WI38 (cell line): ENCODE measurements around the gene ZFYVE9.

Experiments
- H3K4me3 ChIP-seq: 2 replicates; pipeline ENCODE4 v1.5.1; 2011; ENCODE audit warnings: low read depth, mild to moderate bottlenecking, control low read depth, low read length
- CTCF ChIP-seq: IDR thresholded peaks from 2 replicates; pipeline ENCODE4 v1.5.1; 2012; ENCODE audit warnings: low read depth, mild to moderate bottlenecking, control low read depth, low read length

The ZFYVE9 gene

DNA sequence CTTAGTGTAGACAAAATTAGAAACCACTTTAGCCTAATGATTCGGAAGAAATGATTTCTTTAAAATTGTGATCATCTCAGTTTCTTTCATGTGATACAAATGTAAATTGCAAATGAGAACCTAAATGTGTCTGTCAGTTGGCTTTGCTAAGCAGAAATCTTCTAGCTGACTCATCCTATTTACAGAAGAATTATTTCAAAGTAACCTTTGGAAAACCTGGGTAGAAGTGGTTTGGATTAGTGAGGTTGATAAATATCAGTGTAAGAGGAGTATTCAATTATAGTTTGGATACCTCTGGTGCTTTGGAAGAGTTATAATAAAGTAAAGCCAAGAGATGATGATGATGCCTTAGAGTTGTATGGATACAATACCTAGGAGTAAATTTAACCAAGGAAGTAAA is 186.7 kb downstream of the ZFYVE9 start:
- TF ChIP-seq CTCF, result no peak
- H3K4me3 ChIP-seq, result no peak overlapping the region

- no peak for TF ChIP-seq CTCF
- H3K4me3 ChIP-seq, result no peak overlapping the region
Measured at GRCh38 chr1:52332411-52332810, 190.5 kb downstream of the ZFYVE9 start.

DNA sequence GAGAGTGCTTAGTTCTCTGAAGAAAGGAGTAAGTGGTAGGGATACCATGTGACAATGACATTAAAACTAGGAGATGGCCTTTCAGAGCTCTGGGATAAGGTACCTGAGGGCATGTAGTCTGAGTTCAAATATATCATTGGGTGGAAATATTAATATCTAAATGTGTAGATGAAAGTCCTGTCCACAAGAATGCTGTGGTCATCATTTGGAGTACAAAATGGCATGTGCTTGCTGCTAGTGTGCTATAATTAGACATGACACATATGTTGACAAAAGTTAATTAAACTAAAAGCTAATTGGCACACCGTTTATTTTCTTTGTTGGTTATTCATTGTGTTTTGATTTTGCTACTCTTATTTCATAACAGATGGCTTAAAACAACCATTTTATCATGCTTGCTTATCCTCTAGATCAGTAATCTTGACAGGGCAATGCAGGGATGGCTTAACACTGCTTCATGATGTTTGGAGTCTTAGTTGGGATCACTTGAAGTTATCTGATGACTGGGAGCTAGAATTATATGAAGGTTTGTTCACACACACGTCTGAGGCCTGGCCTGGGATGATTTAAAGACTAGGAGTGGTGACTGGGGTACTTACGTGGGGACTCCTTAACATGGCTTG is 193.1 kb downstream of the ZFYVE9 start:
- TF ChIP-seq CTCF, result no peak

DNA sequence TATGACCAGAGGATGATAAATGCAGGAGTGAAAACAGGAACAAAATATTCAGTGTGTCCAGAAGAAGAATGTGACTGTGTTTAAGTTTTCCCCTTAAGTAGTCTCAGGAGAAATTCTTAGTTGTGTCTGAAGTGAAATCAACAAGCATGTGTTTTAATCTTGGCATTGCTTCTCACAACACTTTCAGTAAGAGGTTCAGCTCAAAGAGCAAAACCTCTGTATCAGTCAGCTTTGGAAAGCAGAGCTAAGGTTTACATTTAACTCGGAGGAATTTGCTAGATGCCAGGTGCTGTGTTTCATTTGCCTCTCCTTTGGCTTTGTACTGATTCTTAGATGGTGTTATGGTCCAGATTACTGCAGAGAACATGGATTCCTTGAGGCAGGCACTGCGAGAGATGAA is 195.6 kb downstream of the ZFYVE9 start:
- no peak for TF ChIP-seq CTCF
- H3K4me3 ChIP-seq, result no peak overlapping the region

More for the DNA sequence above, 193.1 kb downstream of the ZFYVE9 start:
- H3K4me3 ChIP-seq, result no peak overlapping the region

- no peak overlapping the region for H3K4me3 ChIP-seq
- TF ChIP-seq CTCF, result no peak
Measured at GRCh38 chr1:52341655-52342260, 199.9 kb downstream of the ZFYVE9 start.

GRCh38 chr1:52343979-52344378 is 202.1 kb downstream of the ZFYVE9 start:
- no peak for TF ChIP-seq CTCF
- H3K4me3 ChIP-seq, result no peak overlapping the region

DNA sequence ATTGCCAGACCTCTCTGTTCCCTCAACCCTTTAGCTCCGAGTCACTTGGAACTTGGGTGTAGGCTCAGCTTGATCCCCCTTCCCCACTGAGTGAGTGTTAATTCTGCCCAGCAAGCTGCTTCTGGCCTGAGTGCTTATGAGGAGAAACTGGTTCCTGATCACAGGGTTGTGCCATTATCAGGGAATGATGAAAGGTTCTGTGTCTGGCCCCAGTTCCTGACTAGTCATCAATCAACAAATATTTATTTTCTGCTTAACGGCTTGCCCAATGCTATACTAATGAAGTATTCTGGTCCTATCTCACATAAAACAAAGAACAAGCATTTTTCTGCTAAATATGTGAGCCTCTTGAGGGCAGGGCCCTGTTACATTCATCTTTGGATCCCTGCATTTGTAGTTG is 203.4 kb downstream of the ZFYVE9 start:
- TF ChIP-seq CTCF, result no peak
- no peak overlapping the region for H3K4me3 ChIP-seq
